NCI-H2196 treated with DMSO at 0.1 percent for 48 hours (cell line): ENCODE measurements around the gene ADGRD1.

ENCODE experiments used
- DNase-seq: peaks from one replicate; lab custom pipeline; 2025; ENCODE audit not compliant: unreplicated experiment; lab: John Stamatoyannopoulos, UW

The ADGRD1 gene

DNA sequence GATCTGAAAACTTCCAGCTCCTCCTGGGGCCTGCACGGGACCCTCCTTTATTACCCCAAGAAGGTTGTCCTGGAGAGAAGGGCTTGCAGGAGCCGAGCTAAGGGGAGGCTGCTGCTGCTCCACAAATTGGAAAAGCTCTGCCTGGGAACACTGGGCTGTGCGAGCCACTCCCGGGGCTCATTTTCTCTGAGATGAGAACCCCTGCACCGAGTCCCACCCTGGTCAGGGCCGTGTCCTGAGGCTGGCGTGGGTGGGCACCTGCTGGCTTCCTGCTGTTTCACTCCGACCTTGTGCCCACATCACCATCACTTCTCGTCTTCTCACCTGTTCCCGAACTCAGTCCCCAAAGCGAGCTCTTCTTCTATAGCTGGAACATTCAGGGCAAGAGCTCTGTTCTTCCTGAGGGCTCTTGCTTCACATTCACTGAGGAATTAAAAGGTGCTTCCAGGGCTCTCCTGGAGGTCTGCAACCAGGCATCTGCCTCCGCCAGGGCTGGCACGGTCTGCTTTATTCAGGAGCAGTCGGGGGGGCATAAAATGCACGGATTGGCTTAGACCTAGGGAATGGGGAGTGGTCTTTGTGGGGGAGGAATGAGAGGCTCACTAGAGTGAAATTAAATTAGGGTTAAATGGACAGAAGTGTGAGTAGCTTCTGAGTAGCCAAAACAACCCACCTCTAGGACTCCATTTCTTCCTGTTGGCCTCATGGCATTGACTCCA, 98.5 kb downstream of the ADGRD1 start:
- no peak for DNase-seq

DNA sequence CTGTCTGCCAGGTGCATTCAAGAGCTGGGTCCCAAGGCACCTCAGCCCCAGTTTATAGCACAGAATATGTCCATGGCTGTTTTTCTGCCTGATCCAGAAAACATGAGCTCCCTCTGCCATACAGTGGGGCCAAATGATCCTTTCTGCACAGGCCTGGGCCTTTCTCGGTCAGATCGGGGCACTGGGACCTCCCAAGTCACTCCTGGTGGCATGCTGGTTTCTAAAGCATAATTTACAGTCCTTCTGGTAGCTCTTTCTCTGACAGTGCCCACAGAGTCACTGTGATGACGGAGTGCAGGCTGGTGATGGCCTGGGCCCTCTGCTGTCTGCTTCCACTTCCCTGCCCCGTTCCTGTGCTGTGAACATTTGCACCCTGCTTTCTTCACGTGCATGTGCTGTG, 99.2 kb downstream of the ADGRD1 start:
- DNase-seq: no peak

DNA sequence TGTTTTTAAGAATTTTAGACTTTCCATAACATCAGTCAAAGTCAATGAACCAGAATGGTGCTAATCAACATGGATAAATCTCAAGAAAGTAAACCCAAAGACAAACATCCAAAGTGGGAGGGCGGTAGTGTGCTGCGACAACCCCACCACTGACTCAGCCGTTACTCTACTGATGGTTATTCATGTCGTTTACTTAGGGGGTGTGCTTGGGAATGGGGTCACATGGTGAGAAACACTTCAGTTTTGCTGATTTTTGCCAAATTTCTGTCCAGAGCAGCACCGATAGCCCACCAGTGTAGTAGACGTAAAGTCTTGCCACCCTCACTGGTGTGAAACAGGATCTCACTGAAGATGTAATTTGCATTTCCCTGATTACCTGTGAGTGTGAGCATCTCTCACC, 99.9 kb downstream of the ADGRD1 start:
- DNase-seq: no peak

DNA sequence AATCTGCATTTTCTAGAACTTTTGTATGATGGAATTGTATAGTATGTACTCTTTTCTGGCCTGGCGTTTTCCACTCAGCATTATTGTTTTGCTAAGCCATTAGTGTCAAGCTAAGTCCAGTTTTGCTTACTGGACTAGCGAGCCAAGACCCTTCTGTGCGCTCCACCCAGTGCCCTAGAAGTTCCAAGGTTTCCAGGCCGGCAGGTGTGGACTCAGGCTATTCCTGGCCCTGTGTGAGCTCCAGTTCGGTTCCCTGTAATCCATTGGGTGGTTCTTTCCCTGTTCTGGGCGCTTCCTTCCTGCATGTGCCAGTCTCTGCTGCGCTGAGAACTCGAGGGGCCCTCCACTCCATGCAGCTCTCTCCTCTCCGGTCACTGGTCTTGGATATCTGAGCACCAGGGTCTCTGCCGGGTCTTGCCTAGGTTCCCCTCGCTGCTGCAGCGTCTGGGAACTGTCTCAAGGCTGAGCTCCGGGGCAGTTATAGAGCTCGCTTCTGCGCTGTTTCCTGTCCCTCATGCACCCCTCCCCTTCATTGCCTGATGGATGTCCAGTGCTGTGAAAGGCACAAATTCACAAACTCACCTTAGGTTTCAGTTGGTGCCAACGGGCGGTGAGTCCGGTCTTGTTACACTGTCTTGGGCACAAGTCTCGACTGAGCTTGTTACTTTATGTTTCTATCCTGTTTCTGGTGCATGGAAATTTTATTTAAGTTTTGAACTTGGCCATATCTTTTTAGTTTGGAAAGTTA, 100.8 kb downstream of the ADGRD1 start:
- no peak for DNase-seq

DNA sequence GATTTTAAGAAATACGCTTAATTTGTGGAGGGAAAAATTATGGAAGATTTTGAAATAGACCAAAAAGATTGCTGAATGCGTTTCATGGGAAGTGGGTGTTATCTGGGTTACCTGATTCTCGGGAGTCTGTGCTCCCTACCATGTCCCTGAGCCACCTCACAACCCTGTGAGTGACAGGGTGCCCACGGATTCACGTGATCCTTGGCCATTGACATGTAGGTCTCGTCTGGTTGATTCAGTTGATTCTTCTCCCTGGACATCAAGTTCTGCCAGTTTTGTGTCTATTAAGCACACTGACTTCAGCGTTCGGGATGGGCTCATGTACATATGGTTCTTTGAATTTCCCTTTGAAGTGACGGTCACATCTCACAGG, 101.4 kb downstream of the ADGRD1 start:
- no peak for DNase-seq

DNA sequence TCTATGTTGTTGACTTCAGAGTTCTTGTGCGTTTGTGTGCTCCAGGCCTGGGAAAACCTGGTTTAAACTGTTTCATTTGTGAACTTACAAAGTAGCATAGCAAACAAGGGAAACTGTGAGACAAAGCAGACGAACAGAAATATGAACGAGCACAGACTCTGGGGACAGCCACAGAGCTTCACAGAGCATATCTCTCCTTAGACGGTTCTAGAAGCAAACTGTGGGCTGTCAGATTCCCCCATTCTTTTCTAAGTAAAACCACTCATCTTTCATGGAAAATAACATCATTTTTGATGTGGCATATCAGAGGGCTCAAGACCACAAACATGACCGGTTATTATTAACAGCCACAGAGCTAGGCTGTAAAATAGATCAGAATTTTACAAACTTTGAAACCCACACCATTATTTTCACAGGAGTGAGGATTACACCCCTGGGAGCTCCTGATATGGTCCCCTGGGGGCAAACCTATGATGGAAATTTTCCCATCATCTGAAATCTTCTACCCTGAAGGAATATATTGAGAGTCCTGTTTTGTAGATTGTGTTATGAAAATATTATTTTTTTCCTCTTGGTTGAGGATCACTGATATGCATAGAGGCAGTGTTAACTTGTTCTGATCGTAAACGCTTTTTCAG, 102.0 kb downstream of the ADGRD1 start:
- DNase-seq: no peak

DNA sequence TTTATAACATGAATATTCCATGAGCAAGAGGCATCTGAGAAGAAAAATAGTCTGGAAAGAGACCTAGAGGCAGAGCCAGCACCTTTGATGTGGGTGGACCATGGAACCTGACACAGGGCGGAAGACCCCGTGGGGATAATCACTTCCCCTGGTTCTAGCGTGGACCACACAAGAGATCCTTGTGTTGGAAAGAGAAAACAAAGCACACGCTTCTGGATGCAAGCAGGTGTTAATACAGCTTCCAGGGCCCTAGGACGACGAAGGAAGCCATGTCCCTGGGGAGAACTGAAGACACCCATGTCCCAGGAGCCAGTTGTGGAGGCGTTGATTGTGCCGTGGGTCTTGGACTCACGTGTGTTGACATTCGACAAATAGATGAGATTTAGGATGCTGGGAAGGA, 102.9 kb downstream of the ADGRD1 start:
- DNase-seq: no peak

DNA sequence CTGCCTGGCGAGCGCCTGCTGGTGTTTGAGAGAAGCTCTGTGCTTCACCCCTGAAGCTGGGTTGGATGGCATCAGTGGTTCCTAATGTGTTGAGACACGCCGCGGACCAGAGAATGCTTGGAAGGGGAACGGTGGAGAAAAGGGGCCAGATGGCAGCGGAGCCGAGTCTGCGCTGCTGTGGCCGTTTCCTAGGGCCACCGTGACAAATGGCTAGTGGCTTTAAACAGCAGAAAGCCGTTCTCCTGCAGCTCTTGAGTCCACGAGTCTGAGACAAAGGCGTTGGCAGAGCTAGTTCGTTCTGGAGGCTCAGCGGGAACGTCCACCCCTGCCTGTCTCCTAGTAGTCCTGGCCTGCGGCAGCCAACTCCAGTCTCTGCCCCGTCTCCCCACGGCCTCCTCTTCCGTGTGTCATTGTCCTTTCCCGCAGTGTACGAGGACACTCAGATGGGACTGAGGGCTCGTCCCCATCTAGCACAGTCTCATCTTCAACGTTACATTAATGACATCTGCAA, 103.6 kb downstream of the ADGRD1 start:
- no peak for DNase-seq

DNA sequence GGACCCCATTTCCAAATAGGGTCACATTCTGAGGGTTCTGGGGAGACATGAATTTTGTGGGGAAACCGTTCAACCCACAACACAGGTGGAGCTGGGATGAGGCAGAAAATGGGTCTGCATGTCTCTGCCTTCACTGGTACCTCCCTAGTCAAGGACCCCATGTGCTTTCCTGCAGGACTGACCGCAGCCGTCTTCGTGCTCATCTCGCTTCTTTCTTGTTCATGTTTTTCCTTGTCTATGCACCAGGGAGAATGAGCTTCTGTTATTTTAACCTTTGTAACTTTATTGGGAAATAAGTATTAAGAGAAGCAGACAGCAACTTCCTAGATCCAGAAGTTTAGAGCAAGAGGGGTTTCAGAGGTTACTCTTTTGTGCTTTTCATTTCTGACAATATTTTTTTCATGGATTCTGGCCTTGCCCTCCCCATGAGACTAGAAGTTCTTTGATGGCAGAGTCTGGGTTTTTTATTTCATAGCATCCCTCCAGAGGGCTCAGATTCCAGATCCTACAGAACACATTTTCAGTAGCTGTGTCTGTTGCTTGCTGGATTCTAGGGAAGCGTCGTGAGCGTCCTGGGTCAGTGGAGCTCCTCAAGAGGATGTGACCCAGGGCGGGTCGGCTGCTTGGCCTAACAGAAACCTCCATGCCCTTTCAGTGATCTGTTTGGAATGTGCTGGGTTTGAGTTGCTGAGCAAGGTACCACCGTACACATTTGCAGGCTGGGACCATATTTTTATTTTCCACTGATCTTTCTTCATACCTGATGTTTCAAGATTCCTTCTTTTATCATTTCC, 104.2 kb downstream of the ADGRD1 start:
- no peak for DNase-seq

DNA sequence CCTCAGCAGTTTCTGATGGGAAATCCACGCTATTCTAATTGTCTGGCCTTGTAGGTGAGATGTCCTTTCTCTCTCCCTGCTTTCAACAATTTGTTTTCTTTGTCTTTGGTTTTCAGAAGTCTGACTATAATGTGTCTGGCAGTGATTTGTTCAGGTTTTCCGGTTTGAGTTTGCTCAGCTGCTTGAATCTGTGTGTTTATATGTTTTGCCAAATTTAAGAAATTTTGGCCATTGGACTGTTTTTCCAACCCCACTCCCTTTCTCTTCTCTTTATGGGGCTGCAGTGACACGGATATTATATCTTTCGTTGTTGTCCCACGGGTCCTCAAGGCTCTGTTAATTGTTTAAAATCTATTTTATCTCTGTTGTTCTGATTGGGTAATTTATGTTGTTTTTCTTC, 105.0 kb downstream of the ADGRD1 start:
- no peak for DNase-seq

DNA sequence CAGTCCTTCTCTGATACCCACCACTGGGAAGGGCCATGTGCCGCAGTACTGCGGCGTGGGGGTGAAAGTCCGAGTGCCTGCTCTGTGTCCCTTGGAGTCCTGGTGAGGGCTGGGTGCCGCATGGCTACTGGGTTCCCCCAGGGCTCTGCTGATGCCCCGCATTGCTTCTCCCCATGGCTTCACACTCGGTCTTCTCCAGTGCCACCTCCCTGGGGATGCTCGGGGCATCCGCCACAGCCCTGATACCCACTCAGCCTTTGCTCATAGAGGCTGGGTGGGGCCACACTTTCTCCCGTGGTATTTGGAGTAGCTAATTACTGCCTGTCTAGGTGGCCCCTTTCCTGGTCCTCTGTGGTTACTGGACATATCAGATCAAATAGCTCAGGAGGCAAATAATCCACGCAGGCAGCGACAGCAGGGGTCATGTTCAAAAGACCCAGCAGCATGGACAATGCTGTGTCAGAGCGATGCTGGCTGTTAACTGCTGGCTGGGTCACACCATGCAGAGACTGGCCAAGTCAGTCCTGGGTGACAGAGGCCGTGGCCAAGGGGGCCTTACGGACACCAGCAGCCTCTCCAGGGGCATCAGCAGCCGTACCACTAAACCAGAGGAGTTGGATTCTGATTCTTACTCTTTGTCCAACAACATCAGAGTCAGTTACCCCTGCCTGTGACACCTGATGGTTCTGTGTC, 106.5 kb downstream of the ADGRD1 start:
- no peak for DNase-seq

DNA sequence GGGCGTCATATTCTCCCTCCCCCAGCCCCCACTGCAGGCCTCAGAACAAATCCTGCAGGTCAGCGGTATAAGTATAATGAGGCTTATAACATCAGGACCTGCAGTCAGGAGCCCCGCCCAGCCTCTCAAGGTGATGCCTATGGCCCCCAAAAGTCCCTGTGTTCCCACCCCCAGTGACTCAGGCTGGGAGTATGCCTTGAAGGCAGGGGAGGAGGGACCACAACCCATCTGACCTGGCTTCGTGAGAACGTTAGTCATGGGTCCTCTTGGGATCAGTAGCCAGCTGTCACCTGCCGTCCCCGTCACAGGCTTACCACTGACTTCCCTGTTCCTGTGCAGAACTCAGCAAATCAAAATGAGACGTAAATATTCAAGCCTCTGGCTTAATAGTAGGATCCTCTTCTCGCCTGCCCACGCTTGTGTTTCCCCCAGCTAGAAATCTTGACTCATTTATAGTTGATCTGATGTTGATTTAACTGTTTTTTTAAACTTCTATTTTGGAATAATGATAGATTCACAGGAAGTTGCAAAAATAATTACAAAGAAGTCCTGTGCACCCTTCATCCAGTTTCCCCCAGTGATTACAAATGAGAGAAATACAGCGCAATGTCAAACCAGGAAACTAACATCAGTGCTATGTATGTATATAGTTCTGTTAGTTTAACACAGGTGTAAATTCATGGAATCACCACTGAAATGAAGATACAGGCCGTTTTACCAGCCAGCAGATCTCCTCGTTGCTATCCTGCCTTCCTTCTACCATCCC, 107.5 kb downstream of the ADGRD1 start:
- no peak for DNase-seq

DNA sequence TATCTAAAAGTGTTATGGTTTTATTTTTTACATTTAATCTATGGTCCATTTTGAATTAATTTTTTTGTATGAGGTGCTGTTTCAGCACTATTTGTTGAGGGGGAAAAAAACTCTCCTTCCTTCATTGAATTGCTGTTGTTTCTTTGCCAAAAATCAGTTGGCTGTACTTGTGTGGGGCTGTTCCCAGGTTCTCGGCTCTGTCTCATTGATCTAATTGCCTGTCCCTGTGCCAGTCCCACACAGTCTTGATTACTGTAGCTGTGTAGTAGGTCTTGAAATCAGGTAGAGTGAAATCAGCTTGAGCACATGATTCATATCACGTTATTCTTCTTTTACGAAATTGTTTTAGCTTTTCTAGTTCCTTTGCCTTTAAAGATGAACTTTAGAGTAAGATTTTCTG, 109.7 kb downstream of the ADGRD1 start:
- no peak for DNase-seq

DNA sequence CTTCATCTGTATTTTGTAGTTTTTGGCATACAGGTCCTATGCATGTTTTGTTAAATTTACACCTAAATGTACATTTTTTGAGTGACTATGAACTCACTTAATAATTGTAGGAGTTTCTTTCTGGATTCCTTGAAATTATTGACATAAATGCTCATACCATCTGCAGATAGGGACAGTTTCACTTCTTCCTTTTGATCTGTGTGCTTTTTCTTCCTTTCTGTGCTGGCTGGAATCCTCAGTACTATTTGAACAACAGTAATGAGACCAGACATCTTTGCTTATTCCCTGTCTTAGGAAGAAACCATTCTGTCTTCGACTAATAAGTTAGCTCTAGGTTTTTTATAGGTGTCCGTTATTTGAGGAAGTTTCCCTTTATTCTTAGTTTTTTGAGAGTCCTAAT, 110.3 kb downstream of the ADGRD1 start:
- no peak for DNase-seq

DNA sequence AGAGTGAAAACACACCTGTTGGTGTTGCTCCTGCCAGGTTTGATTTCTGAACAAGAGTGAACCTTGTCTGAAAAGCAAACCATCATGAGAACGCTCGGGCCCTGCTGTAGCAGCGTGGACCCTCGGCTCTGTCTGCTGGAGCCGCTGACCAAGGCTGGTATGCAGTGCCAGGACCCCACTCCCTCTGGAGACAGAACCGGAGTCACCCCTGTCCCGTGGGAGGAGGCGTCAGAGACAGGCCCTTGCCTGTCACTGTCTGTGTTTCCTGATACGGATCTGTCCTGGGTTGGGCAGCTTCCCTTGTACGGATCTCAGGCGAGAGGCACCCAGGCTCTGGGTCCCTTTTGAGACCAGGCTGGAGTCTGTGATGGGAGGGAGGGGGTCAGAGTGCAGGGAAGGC, 111.6 kb downstream of the ADGRD1 start:
- DNase-seq: no peak

DNA sequence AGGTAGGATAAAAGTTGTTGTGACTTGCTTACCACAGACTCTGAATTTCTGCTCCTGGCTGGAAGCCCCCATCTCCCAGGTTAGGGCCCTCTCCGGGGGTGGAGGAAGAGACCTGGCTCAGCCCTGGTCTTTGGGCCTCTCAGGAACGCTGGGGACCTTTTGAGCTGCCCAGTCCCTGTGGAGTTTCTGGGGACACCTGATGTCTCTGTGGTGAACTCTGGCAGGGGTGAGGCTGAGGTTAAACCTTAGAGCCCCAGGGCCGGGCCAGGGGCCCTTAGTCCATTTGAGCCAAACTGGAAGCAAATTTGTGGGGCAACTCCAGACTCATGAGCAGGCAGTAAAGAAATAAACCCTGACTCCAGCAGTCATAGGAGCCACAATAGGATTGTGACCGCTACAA, 112.1 kb downstream of the ADGRD1 start:
- DNase-seq: no peak

DNA sequence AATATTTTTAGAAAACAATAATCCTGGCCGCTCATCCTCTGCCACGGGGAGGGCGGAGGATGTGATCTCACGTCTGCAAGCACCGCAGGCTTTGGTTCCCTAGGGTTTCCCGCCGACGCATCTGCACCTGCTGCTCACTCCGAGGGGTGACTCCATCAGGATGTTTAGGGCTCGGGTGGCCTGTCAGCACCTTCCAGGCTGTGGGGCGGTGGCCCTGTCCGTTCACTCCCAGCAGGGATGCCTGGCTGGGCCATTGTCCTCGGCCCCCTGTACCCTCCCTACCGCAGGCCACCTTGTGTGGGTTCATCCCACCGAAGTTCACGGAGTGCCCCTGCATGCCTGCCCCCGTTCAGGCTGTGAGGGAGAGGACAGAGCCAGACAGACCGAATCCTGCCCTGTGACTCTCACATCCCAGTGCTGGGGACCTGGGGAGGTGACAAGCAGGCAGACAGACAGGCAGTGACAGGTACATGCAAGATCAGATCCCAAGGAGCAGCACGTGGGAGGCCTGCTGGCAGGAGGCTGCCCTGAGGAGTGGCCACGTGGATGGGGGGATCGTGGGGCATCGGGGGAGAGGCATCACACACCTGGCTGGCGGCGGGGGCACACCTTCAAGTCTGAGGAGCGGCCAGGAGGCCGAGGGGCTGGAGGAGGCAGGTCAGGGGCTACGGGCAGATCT, 112.6 kb downstream of the ADGRD1 start:
- DNase-seq: no peak

DNA sequence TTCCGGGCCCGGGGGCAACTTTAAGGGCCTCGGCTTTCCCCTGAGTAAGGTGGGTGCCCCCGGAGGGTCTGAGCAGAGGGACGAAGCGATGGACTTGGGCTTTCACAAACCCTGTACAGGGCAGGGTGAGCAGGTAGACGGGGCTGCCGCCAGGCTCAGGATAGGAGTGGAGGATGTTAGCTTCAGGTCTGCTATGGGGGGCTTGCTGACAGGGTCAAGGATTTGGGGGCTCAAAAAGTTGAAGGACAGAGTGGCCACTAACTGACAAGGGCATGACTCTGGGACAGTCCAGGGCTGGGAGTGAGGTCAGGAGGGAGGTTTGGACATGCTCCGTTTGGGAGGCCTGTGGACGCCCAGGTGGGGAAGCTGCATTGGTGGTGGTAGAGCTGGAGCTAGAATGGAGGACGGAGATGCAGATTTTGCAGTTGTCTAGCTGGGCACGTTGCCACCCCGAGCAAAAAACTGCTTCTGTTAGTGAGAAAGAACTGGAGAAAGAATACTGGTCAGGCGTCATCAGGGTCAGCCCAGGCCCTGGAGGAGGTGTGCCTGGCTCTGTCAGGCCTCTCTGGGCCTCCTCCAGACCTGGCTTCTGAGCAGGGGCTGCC, 113.3 kb downstream of the ADGRD1 start:
- DNase-seq: no peak
